Aorta (tissue), 5 donors: ENCODE measurements around the gene FGFBP2. TPM values are rescaled to one million over a fixed set of nuclear protein-coding genes. Genes with fewer than 3 reads are reported as not detected.

Source experiments
- ATAC-seq: fragments of 200-7000 bp; cut with Tn5 transposase; one replicate; pipeline ENCODE4 v1.9.1; 2022; ENCODE audit warnings: moderate library complexity; ENCODE audit not compliant: low FRiP score
- DNase-seq, 2 donors: peaks; one replicate each; pipeline ENCODE4 v3.0.0-alpha.2; 2020
- H3K27ac ChIP-seq, 2 donors: one replicate each; pipeline ENCODE4 v1.5.1; 2013; ENCODE audit warnings: low read length in 2 of 2, mild to moderate bottlenecking in 2 of 2, moderate library complexity in 2 of 2, control low read depth in 1 of 2, inconsistent platforms in 1 of 2, low read depth in 1 of 2
- H3K27me3 ChIP-seq, 2 donors: one replicate each; pipeline ENCODE4 v1.6.1; 2013; ENCODE audit warnings: control low read depth in 1 of 2, low read length in 1 of 2, mild to moderate bottlenecking in 1 of 2, moderate library complexity in 1 of 2; ENCODE audit not compliant: insufficient read depth in 2 of 2, control insufficient read depth in 1 of 2
- H3K36me3 ChIP-seq, 2 donors: one replicate each; pipeline ENCODE4 v1.6.1; 2013; ENCODE audit warnings: control low read depth in 1 of 2, low read length in 1 of 2, mild to moderate bottlenecking in 1 of 2; ENCODE audit not compliant: insufficient read depth in 2 of 2, control insufficient read depth in 1 of 2
- H3K4me1 ChIP-seq, 2 donors: one replicate each; pipeline ENCODE4 v1.6.1; 2013; ENCODE audit warnings: low read length in 2 of 2, control low read depth in 1 of 2, mild to moderate bottlenecking in 1 of 2, moderate library complexity in 1 of 2; ENCODE audit not compliant: insufficient read depth in 2 of 2, control insufficient read depth in 1 of 2
- H3K4me3 ChIP-seq, 2 donors: one replicate each; pipeline ENCODE4 v1.5.1; 2013; ENCODE audit warnings: low read length in 2 of 2, control low read depth in 1 of 2, mild to moderate bottlenecking in 1 of 2
- H3K9me3 ChIP-seq: one replicate; pipeline ENCODE4 v1.6.1; 2013; ENCODE audit warnings: mild to moderate bottlenecking, low read length; ENCODE audit not compliant: control insufficient read depth
- WGBS, 2 donors: extraction: QIAGEN DNeasy Blood & Tissue Kit; methylation state at CpG; one replicate each; pipeline ENCODE4 v1.1.7; 2013; 5-methylcytosine and 5-hydroxymethylcytosine counted together
- intact Hi-C, 2 donors: fragments of 100-400 bp; cut with DNase I; formaldehyde crosslinking; loops; one replicate each; pipeline versions ENCODE4 v1.14.2 to v1.15.0; 2022
- polyA plus RNA-seq, 2 donors: library from polyadenylated mRNA; stranded (reverse); fragments of 200-250 nt; gene quantifications; one replicate each; pipeline ENCODE4 v1.2.3, GENCODE V29; 2013
- total RNA-seq, 2 donors: library from RNA; stranded (reverse); fragmentation: NEBNext Ultra II Directional; extraction: Animal tissue kit (Norgen Biotek cat#: 25700); gene quantifications; one replicate each; pipeline ENCODE4 v1.2.1, GENCODE V29; 2021
- donor health status: healthy with polysubstance abuse.
- donor health status: Bipolar disorder and iron deficiency.
- donor health status: DM: no; HTN: no; CAD: no.
- donor health status: DM: no; HTN: no; CAD: no.
- donor health status: DM: yes; HTN: yes; CAD: no.

FGFBP2 gene
- total and polyA plus RNA-seq, 4 donors: 0.84 to 1.6 TPM; not detected in 2

GRCh38 chr4:15914291-15914690 lies 48.7 kb downstream of the FGFBP2 start:
- no peak for ATAC-seq
- Histone ChIP-seq H3K4me1 (no peaks in the 10 kb centered on the region), H3K27ac (no peak overlapping the region), H3K4me3 (no peak overlapping the region), H3K27me3 (no peaks in the 10 kb centered on the region), H3K36me3 (no peaks in the 10 kb centered on the region), H3K9me3 (no peaks in the 10 kb centered on the region)
- 91 to 94% methylated on average over 4 of the region's 4 CpGs for WGBS, 2 donors
- intact Hi-C loops: no loop called here
- DNase-seq: no peak

- ATAC-seq: no peak
- DNase-seq: no peak
- Histone ChIP-seq H3K27me3 (no peaks in the 10 kb centered on the region), H3K4me1 (no peaks in the 10 kb centered on the region), H3K36me3 (no peaks in the 10 kb centered on the region), H3K9me3 (no peaks in the 10 kb centered on the region), H3K27ac (no peak overlapping the region), H3K4me3 (no peak overlapping the region)
- intact Hi-C loops: no loop called here
- WGBS, 2 donors: 45 to 52% methylated on average over 2 of the region's 2 CpGs
Observed at GRCh38 chr4:15913631-15913970, 49.4 kb downstream of the FGFBP2 start.

DNA sequence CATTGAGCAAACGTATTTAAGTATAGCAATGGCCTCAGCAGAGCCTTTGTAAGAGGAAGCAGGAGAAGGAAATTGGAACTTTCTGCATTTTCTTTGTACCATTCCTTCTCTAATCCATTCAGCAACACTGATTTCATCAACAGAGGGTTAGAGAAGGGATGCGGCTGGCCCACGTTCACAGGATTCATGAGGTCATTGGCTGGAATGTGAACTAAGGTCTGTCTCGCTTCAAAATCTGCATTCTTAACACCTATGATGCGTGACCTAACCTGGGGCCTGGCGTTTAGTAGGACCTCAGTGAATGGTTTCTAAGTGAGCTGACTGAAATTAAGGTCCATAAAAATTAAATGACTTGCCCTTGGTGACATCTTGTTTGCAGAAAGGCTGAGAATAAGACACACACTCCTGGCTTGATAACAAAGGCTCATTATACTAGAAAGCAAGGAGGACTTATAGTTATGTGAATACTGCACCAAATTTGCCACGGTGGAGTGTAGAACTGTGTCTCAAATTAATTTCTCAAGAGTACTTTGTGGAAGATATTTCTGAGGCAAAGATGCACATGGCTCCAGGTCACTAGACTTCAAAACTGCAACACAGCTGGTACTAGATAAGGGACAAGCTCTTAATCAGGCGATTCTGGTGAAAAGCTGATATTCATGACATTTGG lies 49.9 kb downstream of the FGFBP2 start:
- no peak overlapping the region for H3K4me3 ChIP-seq
- no peaks in the 10 kb centered on the region for H3K4me1 ChIP-seq
- H3K27ac ChIP-seq: no peak overlapping the region
- ATAC-seq: no peak
- no peaks in the 10 kb centered on the region for H3K36me3 ChIP-seq
- no peak for DNase-seq
- 65 to 69% methylated on average over 8 of the region's 8 CpGs for WGBS, 2 donors
- intact Hi-C loops: no loop called here
- no peaks in the 10 kb centered on the region for H3K27me3 ChIP-seq
- H3K9me3 ChIP-seq: no peaks in the 10 kb centered on the region

DNA sequence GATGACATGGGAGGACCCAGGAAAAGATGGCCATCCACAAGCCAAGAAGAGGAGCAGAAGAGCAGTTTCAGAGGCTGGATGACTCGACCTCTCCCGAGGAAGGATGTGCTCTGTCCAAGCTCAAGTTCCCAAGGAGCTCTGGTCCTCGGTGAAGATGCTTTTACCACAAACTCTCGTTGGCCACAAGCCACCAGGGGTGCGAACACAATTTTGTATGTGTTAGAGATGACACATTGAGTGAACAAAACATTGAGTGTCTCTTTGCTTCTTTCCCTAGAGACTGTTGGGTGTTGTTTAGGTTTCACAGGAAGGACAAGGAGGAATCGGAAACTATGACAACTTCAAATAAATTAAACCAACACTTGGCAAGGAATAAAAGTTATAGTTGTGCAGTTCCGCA lies 50.7 kb downstream of the FGFBP2 start:
- DNase-seq: no peak
- Histone ChIP-seq H3K4me3 (no peak overlapping the region), H3K27ac (no peak overlapping the region), H3K36me3 (no peaks in the 10 kb centered on the region), H3K27me3 (no peaks in the 10 kb centered on the region), H3K9me3 (no peaks in the 10 kb centered on the region), H3K4me1 (no peaks in the 10 kb centered on the region)
- WGBS, 2 donors: 70 to 76% methylated on average over 7 of the region's 7 CpGs
- ATAC-seq: no peak
- intact Hi-C loops: no loop called here

Other genes starting within 250 kb of the FGFBP2 start
- gene CD38, start 184.8 kb downstream of the FGFBP2 start, total RNA-seq: 1 to 10 TPM; 7.8 to 9.3 TPM
- gene CD38, start 184.8 kb downstream of the FGFBP2 start, polyA plus RNA-seq: under 1 TPM; 0.20 to 0.88 TPM
- not detected for gene FGFBP1, start 24.4 kb downstream of the FGFBP2 start, total RNA-seq
- gene FGFBP1, start 24.4 kb downstream of the FGFBP2 start, polyA plus RNA-seq: under 1 TPM in 1 of 2 donors, not detected in 1; 0.20 TPM
- 10 to 100 TPM in 1 of 2 donors, 1 to 10 TPM in 1; 8.0 to 28.9 TPM for gene PROM1, start 120.8 kb upstream of the FGFBP2 start, total RNA-seq
- gene PROM1, start 120.8 kb upstream of the FGFBP2 start, polyA plus RNA-seq: 1 to 10 TPM; 4.1 to 4.4 TPM